Raji (cell line): ENCODE measurements around the gene RFX7.
A peak's percentile ranks its signal among the peaks of the same experiment; 100 is the strongest.

ENCODE experiments used
- POLR2A ChIP-seq: IDR thresholded peaks from 2 replicates; pipeline ENCODE4 v1.6.1; 2011; ENCODE audit warnings: low read depth, low read length, control low read depth; ENCODE audit not compliant: insufficient read depth

The RFX7 gene

GRCh38 chr15:56247266-56247665 is 3.6 kb upstream of the RFX7 start:
- TF ChIP-seq POLR2A: no peak

- TF ChIP-seq POLR2A: peak; percentile 66
Measured at GRCh38 chr15:56245871-56246814, 2.5 kb upstream of the RFX7 start.

GRCh38 chr15:56244811-56245576 is 1.3 kb upstream of the RFX7 start:
- peak; percentile 42 for TF ChIP-seq POLR2A

GRCh38 chr15:56244038-56244810 is 545 bp upstream of the RFX7 start:
- TF ChIP-seq POLR2A: peak; percentile 51

- no peak for TF ChIP-seq POLR2A
Measured at GRCh38 chr15:56242576-56243162, 1.0 kb downstream of the RFX7 start.

- no peak for TF ChIP-seq POLR2A
Measured at GRCh38 chr15:56241374-56242105, 2.1 kb downstream of the RFX7 start.

GRCh38 chr15:56240390-56240789 is 3.3 kb downstream of the RFX7 start:
- TF ChIP-seq POLR2A: no peak

GRCh38 chr15:56236197-56236596 is 7.5 kb downstream of the RFX7 start:
- TF ChIP-seq POLR2A: no peak

GRCh38 chr15:56234804-56235203 is 8.9 kb downstream of the RFX7 start:
- no peak for TF ChIP-seq POLR2A

GRCh38 chr15:56233549-56233948 is 10.1 kb downstream of the RFX7 start:
- no peak for TF ChIP-seq POLR2A

GRCh38 chr15:56232058-56232457 is 11.6 kb downstream of the RFX7 start:
- TF ChIP-seq POLR2A: no peak

GRCh38 chr15:56228854-56229253 is 14.8 kb downstream of the RFX7 start:
- TF ChIP-seq POLR2A: no peak

GRCh38 chr15:56228352-56228751 is 15.3 kb downstream of the RFX7 start:
- no peak for TF ChIP-seq POLR2A

GRCh38 chr15:56227780-56228179 is 15.9 kb downstream of the RFX7 start:
- TF ChIP-seq POLR2A: no peak
